HepG2 (cell line): ENCODE data around the gene GPATCH3. TPM values are rescaled to one million over a fixed set of nuclear protein-coding genes. Genes with fewer than 3 reads are reported as not detected.

Experiments
- CHD4 ChIP-seq: fragments of 200-600 bp; sonication (generic); IDR thresholded peaks from 2 replicates; pipeline ENCODE4 v1.7.0; 2017; ENCODE audit warnings: mild to moderate bottlenecking, low read length, borderline replicate concordance
- FOSL2 ChIP-seq: sonication (generic); formaldehyde crosslinking; IDR thresholded peaks from 2 replicates; pipeline ENCODE4 v1.4.0; 2020; ENCODE audit warnings: missing genetic modification reagents
- HCFC1 ChIP-seq: fragments of 150-350 bp; IDR thresholded peaks from 2 replicates; pipeline ENCODE4 v1.6.1; 2014; ENCODE audit warnings: low read depth, low read length
- HES4 ChIP-seq: sonication (generic); formaldehyde crosslinking; IDR thresholded peaks from 2 replicates; pipeline ENCODE4 v1.9.0; 2021; ENCODE audit warnings: mild to moderate bottlenecking, missing genetic modification reagents, borderline replicate concordance
- IKZF1 ChIP-seq: fragments of 450-650 bp; IDR thresholded peaks from 2 replicates; pipeline ENCODE4 v1.7.1; 2016
- LCORL ChIP-seq, 2 experiments: fragments of 450-650 bp in 1 of 2; sonication (generic) in 1 of 2; formaldehyde crosslinking in 1 of 2; IDR thresholded peaks; 2 replicates each; pipeline versions ENCODE4 v1.5.0 to v1.6.1; 2017 to 2020; ENCODE audit warnings: antibody characterized with exemption in 1 of 2, missing genetic modification reagents in 1 of 2
- MTA1 ChIP-seq: sonication (generic); formaldehyde crosslinking; IDR thresholded peaks from 2 replicates; pipeline ENCODE4 v1.4.0; 2020; ENCODE audit warnings: missing genetic modification reagents, mild to moderate bottlenecking, borderline replicate concordance
- RAD21 ChIP-seq: fragments of 450-650 bp; formaldehyde crosslinking; IDR thresholded peaks from 2 replicates; pipeline ENCODE4 v1.5.0; 2020; ENCODE audit warnings: mild to moderate bottlenecking
- ZFAT ChIP-seq: sonication (generic); formaldehyde crosslinking; conservative IDR thresholded peaks from 2 replicates; pipeline ENCODE4 v1.8.1; 2023; ENCODE audit warnings: missing genetic modification reagents, inconsistent platforms
- ZKSCAN5 ChIP-seq: sonication (generic); formaldehyde crosslinking; IDR thresholded peaks from 2 replicates; pipeline ENCODE4 v1.5.1; 2020; ENCODE audit warnings: mild to moderate bottlenecking, missing genetic modification reagents
- ZNF841 ChIP-seq: sonication (generic); formaldehyde crosslinking; IDR thresholded peaks from 2 replicates; pipeline ENCODE4 v1.8.1; 2023; ENCODE audit warnings: missing genetic modification reagents, borderline replicate concordance
- ZNF879 ChIP-seq: sonication (generic); formaldehyde crosslinking; IDR thresholded peaks from 2 replicates; pipeline ENCODE4 v1.8.1; 2023; ENCODE audit warnings: missing genetic modification reagents
- polyA plus RNA-seq, 8 experiments: library from polyadenylated mRNA; depleted of rRNA in 3 of 8; stranded (reverse) in 7 of 8; unstranded in 1 of 8; fragments of >200 nt; fragmentation: Illumina TruSeq in 4 of 8; extraction: Trizol in 4 of 8; gene quantifications; 2 replicates each; pipeline versions ENCODE4 v1.2.1 to v1.2.3, GENCODE V29; 2011 to 2016; ENCODE audit warnings: low read depth in 4 of 8, missing spikeins in 1 of 8, mixed read lengths in 1 of 8; ENCODE audit not compliant: insufficient read depth in 1 of 8
- total RNA-seq, 5 experiments: library from RNA; depleted of rRNA; stranded (reverse); fragments of >200 nt; fragmentation: Illumina TruSeq; extraction: Trizol; gene quantifications; 2 replicates each; pipeline ENCODE4 v1.2.3, GENCODE V29; 2016; ENCODE audit warnings: low read depth in 1 of 5
- TF ChIP-seq, protein P1 (sequence below): IDR thresholded peaks from 2 replicates; pipeline ENCODE4 v1.6.1; 2016; ENCODE audit warnings: mild to moderate bottlenecking, missing biosample characterization, missing genetic modification reagents
- TF ChIP-seq, protein P2 (sequence below): sonication (generic); formaldehyde crosslinking; IDR thresholded peaks from 2 replicates; pipeline ENCODE4 v1.9.0; 2022; ENCODE audit warnings: missing genetic modification reagents, mild to moderate bottlenecking, borderline replicate concordance
- TF ChIP-seq, protein P3 (sequence below): sonication (generic); formaldehyde crosslinking; IDR thresholded peaks from 2 replicates; pipeline ENCODE4 v1.8.1; 2023; ENCODE audit warnings: mild to moderate bottlenecking, missing genetic modification reagents, borderline replicate concordance
- TF ChIP-seq, protein P4 (sequence below): sonication (generic); formaldehyde crosslinking; IDR thresholded peaks from 2 replicates; pipeline ENCODE4 v1.4.0; 2020; ENCODE audit warnings: missing genetic modification reagents
- TF ChIP-seq, protein P5 (sequence below): sonication (generic); formaldehyde crosslinking; conservative IDR thresholded peaks from 2 replicates; pipeline ENCODE4 v1.4.0; 2020; ENCODE audit warnings: mild to moderate bottlenecking, missing genetic modification reagents, moderate library complexity

GPATCH3 gene
- total and polyA plus RNA-seq, 2 of the 13 experiments (the other 11 are each of a cell fraction or from before 2014, with no cell fraction given): 8.3 to 11.0 TPM

DNA sequence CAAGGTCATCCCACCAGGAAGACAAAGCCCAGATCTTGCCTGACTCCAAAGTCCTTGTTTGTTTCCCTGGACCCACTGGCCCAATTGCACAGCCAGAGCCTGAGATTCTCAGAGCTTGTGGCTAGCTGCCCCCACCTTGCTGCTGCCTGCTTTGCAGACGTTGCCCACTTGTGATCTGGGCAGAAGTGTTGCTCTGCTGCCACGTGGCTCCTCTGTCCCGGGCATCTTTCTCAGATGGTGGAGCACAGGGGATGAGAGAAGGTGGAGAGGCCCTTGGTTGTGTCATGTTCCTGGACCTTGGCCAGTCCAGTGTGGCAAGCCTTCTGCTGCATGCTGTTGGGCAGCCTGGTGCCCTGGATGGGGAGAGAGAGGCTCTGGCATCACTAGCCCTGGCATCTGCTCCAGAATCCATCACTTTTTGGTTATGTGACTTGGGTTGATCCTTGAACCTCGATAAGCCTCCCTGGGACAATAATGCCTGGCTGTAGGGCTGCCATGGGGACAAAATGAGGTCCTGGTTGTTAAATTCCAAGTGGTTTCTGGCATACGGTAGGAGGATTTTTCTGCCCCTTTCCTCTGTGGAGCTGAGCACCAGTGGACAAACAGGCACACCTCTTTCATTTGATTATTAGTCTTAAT lies 15.1 kb upstream of the GPATCH3 start (continued):
- TF ChIP-seq, protein P1, sequence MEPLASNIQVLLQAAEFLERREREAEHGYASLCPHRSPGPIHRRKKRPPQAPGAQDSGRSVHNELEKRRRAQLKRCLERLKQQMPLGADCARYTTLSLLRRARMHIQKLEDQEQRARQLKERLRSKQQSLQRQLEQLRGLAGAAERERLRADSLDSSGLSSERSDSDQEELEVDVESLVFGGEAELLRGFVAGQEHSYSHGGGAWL (CRISPR knock-in tag): 0 out of 2 replicates have a peak, but pooled peaks have one; percentile 17
- TF ChIP-seq ZKSCAN5 (CRISPR knock-in tag) (no peak), HCFC1 (no peak), RAD21 (CRISPR knock-in tag) (peak; percentile 34; the same call in 1 of the 2 replicates), IKZF1 (no peak), LCORL (IDR thresholded peaks at IDR 0.05) (no peak), LCORL (CRISPR knock-in tag; IDR thresholded peaks at IDR 0.05) (peak; percentile 41; the same call in 1 of the 2 replicates), ZNF879 (CRISPR knock-in tag) (no peak), MTA1 (CRISPR knock-in tag) (peak; percentile 75; the same call in 1 of the 2 replicates), ZFAT (no peak), ZNF841 (no peak), CHD4 (0 out of 2 replicates have a peak, but pooled peaks have one; percentile 56), FOSL2 (peak; percentile 58), HES4 (CRISPR knock-in tag) (no peak)
- TF ChIP-seq, protein P2, sequence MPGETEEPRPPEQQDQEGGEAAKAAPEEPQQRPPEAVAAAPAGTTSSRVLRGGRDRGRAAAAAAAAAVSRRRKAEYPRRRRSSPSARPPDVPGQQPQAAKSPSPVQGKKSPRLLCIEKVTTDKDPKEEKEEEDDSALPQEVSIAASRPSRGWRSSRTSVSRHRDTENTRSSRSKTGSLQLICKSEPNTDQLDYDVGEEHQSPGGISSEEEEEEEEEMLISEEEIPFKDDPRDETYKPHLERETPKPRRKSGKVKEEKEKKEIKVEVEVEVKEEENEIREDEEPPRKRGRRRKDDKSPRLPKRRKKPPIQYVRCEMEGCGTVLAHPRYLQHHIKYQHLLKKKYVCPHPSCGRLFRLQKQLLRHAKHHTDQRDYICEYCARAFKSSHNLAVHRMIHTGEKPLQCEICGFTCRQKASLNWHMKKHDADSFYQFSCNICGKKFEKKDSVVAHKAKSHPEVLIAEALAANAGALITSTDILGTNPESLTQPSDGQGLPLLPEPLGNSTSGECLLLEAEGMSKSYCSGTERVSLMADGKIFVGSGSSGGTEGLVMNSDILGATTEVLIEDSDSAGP: 0 out of 2 replicates have a peak, but pooled peaks have one; percentile 21
- TF ChIP-seq, protein P3, sequence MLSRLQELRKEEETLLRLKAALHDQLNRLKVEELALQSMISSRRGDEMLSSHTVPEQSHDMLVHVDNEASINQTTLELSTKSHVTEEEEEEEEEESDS: no peak
- TF ChIP-seq, protein P4, sequence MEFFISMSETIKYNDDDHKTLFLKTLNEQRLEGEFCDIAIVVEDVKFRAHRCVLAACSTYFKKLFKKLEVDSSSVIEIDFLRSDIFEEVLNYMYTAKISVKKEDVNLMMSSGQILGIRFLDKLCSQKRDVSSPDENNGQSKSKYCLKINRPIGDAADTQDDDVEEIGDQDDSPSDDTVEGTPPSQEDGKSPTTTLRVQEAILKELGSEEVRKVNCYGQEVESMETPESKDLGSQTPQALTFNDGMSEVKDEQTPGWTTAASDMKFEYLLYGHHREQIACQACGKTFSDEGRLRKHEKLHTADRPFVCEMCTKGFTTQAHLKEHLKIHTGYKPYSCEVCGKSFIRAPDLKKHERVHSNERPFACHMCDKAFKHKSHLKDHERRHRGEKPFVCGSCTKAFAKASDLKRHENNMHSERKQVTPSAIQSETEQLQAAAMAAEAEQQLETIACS (CRISPR knock-in tag): no peak
- TF ChIP-seq, protein P5, sequence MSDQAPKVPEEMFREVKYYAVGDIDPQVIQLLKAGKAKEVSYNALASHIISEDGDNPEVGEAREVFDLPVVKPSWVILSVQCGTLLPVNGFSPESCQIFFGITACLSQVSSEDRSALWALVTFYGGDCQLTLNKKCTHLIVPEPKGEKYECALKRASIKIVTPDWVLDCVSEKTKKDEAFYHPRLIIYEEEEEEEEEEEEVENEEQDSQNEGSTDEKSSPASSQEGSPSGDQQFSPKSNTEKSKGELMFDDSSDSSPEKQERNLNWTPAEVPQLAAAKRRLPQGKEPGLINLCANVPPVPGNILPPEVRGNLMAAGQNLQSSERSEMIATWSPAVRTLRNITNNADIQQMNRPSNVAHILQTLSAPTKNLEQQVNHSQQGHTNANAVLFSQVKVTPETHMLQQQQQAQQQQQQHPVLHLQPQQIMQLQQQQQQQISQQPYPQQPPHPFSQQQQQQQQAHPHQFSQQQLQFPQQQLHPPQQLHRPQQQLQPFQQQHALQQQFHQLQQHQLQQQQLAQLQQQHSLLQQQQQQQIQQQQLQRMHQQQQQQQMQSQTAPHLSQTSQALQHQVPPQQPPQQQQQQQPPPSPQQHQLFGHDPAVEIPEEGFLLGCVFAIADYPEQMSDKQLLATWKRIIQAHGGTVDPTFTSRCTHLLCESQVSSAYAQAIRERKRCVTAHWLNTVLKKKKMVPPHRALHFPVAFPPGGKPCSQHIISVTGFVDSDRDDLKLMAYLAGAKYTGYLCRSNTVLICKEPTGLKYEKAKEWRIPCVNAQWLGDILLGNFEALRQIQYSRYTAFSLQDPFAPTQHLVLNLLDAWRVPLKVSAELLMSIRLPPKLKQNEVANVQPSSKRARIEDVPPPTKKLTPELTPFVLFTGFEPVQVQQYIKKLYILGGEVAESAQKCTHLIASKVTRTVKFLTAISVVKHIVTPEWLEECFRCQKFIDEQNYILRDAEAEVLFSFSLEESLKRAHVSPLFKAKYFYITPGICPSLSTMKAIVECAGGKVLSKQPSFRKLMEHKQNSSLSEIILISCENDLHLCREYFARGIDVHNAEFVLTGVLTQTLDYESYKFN: peak; percentile 69
